PFSK-1 (cell line): ENCODE measurements around the gene PLXND1.

Experiments used
- REST ChIP-seq, 2 experiments: IDR thresholded peaks; 2 replicates each; pipeline versions ENCODE4 v1.6.1 to v1.8.0; 2011 to 2012; ENCODE audit warnings: low read depth in 2 of 2, low read length in 2 of 2, control low read depth in 1 of 2, inconsistent platforms in 1 of 2, mild to moderate bottlenecking in 1 of 2, moderate library complexity in 1 of 2; ENCODE audit not compliant: insufficient read depth in 1 of 2
- SIN3A ChIP-seq: IDR thresholded peaks from 2 replicates; pipeline ENCODE4 v1.6.1; 2012; ENCODE audit warnings: mild to moderate bottlenecking, low read length, moderate library complexity, borderline replicate concordance; ENCODE audit not compliant: insufficient read depth
- TAF1 ChIP-seq: IDR thresholded peaks from 2 replicates; pipeline ENCODE4 v1.6.1; 2012; ENCODE audit warnings: low read length, control low read depth, borderline replicate concordance; ENCODE audit not compliant: insufficient read depth

GRCh38 chr3:129507181-129507831, 99.2 kb downstream of the PLXND1 start:
- no peak for TF ChIP-seq TAF1
- no peak for TF ChIP-seq SIN3A
- no peak for TF ChIP-seq REST (IDR thresholded peaks at IDR 0.05; ENCODE audit: insufficient read depth in 1 of 2, low read depth in 2 of 2, low read length in 2 of 2)
